ENCODE results near the gene EBNA1BP2.
"Not testable (repeated sequence)": the region's sequence is repeated elsewhere in the genome, so short reads cannot be mapped to it uniquely, and the experiment has no call there.

EBNA1BP2 gene

DNA sequence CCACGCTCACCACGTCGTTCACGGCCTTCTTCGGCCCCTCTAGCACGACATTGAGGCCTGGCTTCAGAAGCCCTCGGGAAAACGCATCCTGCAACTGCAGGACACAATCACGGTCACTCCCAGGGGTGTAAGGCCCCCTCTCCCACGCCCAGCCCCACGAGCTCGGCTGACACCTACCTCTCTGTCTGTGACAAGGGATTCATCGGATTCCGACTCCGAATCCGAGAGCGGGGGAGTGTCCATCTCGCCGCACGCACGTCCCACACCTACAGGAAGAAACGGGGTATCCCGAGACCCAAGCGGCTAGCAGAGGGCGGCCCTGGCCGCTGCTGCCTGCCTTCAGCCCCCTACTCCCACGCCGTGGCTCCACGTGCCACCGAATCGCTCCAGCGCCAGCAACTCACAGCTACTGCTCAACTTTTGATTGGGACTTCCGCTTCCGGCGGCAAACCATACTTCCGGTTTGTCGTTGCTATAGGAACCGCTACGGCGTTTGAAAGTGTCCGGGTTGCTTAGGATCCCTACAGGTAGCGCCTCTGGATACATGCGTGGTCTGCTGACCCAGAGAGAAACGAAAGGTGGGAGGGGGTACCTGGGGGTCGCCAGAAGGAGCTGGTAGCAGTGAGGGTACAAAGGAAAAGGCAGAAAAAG lies at the start of gene EBNA1BP2, which contains the start of gene CFAP57:
Gene EBNA1BP2, minus strand, starts transcription at position 415 of the 651 bp plus-strand sequence. Its CDS starts 172 bp downstream, at position 243.
Gene CFAP57, plus strand, starts transcription at position 455 of the 651 bp plus-strand sequence. CDS start 424 bp downstream, outside the sequence.
- DNase-seq (ENCODE audit: low read depth in 2 of 2) = peak; percentile 84 to 85

DNA sequence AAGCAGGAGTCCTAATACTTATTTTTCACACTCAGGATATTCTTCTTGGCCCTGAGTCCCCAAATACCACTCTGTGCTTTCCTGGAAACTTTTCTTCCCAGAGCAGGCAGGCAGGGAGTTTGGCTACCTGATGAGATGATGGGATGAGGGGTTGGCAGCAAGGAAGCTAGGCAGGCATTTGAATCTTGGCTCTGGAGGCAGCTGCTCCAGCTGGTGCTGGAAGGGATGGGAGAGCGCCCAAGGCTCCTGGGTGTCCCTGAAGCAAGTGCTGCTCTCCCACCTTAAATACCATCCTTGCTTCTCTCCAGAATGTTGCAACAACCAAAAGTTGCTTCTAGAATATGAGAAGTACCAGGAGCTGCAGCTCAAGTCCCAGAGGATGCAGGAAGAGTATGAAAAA lies 49.7 kb upstream of the EBNA1BP2 start:
- DNase-seq (ENCODE audit: low read depth in 2 of 2) = no peak

- no peak for DNase-seq (ENCODE audit: low read depth in 2 of 2)
Observed at GRCh38 chr1:43220905-43221778, 49.1 kb upstream of the EBNA1BP2 start.

DNA sequence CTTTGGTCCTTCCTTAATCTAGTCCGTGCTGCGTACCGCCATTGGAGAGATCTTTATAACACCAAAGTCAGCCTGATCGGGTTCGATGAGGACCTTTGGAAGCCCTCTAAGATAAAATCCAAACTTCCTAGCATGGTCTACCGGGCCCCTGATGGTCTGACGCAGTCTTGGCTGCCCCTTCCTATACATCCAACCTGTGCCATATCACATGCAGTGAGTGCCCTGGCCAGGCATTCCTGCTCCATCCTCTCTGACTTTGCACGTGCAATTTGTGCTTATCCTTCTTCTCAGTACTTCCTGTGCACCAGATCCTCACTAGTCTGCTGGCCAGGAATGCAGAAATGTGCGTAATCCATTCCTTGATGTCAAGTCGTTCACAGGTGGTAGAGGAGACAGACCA lies 45.7 kb upstream of the EBNA1BP2 start:
- DNase-seq (ENCODE audit: low read depth in 2 of 2) = no peak

GRCh38 chr1:43214501-43215444 lies 42.7 kb upstream of the EBNA1BP2 start:
- no peak for DNase-seq (ENCODE audit: low read depth in 2 of 2)

DNA sequence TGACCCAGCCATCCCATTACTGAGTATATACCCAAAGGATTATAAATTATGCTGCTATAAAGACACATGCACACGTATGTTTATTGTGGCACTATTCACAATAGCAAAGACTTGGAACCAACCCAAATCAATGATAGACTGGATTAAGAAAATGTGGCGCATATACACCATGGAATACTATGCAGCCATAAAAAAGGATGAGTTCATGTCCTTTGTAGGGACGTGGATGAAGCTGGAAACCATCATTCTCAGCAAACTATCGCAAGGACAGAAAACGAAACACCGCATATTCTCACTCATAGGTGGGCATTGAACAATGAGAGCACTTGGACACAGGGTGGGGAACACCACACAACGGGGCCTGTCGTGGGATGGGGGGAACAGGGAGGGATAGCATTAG lies 36.2 kb upstream of the EBNA1BP2 start:
- not testable (repeated sequence) for DNase-seq (ENCODE audit: low read depth in 2 of 2)

DNA sequence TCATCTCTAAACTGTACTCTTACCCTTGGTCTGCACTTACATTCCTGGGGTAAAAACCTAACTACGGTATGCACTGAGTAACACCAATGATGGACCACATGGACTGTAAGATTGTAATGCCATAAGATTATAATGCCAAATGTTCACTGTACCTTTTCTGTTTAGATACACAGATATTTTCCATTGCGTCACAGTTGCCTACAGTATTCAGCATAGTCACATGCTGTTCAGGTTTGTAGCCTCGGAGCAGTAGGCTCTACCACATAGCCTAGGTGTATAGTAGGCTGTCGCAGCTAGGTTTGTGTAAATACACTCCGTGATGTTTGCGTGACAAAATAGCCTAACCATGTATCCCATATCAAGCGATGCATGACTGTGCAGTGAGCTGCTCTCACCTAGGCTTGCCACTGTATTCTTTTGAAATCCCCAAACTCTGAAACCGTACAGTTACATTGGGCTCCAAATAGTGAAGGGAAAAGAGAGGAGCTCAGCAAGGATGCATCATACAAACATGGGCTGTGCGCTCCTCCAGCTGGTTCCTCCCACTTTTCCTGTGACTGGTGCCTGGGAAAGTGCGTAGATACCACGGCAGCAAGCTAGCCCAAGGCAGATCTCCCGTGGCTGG lies 35.3 kb upstream of the EBNA1BP2 start:
- no peak for DNase-seq (ENCODE audit: low read depth in 2 of 2)

DNA sequence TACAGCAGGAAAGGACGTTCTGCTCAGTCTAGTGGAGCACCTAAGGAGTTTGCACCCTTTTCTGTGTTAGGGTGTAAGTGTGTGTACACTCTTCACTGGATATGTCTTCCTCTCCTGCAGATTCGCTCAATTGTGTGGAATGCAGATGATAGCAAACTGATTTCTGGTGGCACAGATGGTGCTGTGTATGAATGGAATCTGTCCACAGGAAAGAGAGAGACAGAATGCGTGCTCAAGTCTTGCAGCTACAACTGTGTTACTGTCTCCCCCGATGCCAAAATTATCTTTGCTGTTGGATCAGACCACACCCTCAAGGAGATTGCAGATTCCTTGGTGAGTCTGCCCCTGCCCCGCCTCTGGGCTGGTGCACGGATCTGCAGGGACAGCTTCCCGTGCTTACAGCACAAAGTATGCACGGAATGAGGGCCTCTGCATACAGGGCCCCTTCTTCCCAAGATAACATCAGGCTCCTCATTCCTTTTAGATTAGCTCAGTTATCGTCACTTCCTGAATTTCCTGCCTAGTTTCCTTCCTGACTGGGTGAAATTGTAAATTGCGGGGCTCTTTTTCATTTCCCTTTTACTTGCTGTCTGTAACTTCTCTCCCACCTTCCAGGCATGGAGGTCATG lies 34.6 kb upstream of the EBNA1BP2 start:
- DNase-seq (ENCODE audit: low read depth in 2 of 2) = peak; percentile 96

DNA sequence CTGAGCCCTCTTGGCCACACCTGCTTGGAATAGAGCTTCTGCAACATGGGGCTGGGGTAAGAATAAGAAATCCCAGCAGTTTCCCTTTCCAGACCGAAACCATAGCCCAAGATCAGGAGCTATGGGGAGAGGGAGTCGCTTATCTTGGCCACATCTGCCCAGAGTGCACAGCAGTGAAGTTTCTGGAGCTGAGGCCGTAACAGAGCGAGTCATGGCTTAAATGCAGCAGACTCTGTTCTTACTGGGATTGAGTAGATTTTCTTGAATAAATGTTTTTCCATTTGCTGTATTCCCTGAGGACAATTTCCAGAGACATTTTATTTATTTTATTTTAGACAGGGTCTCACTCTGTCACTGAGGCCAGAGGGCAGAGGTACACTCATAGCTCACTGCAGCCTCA lies 33.6 kb upstream of the EBNA1BP2 start:
- peak in 1 of 2 experiments; percentile 17 for DNase-seq (ENCODE audit: low read depth in 2 of 2)

DNA sequence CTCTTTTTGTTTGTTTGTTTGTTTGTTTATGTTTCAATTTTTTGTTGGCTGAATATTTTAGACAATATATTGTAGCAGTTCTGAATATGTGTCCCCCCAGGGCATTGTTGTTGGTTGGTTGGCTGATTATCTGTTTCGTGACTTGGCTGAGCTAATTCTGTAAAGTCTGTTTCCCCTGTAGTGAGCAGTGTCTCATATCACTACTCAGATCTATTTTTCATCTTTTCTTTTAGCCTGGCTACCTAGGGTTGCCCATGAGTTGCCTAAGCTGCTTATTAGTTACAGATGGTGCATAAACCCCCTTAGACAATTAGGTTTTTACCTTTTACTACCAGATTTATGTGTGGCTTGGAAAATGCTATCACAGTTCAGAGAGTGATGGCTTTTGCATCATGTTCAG lies 32.3 kb upstream of the EBNA1BP2 start:
- DNase-seq (ENCODE audit: low read depth in 2 of 2) = no peak

DNA sequence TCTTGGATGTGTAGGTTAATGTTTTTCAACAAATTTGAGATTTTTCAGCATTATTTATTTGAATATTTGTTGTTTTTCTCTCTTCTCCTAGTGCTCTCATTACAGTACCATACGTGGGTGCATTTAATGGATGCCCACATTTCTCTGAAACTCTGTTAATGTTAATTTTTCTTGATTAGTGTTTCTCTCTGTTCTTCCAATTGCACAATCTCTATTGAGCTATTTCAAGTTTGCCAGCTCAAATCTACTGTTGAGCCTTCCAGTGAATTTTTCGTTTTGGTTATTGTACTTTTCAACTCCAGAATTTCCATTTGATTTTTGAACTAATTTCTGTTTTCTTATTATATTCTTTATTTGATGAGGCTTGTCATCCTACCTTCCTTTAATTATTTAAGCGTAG lies 31.8 kb upstream of the EBNA1BP2 start:
- no peak for DNase-seq (ENCODE audit: low read depth in 2 of 2)

GRCh38 chr1:43199093-43199726 lies 27.1 kb upstream of the EBNA1BP2 start:
- no peak for DNase-seq (ENCODE audit: low read depth in 2 of 2)

GRCh38 chr1:43197343-43198127 lies 25.4 kb upstream of the EBNA1BP2 start:
- no peak for DNase-seq (ENCODE audit: low read depth in 2 of 2)

GRCh38 chr1:43194509-43194908 lies 22.4 kb upstream of the EBNA1BP2 start:
- DNase-seq (ENCODE audit: low read depth in 2 of 2) = no peak

DNA sequence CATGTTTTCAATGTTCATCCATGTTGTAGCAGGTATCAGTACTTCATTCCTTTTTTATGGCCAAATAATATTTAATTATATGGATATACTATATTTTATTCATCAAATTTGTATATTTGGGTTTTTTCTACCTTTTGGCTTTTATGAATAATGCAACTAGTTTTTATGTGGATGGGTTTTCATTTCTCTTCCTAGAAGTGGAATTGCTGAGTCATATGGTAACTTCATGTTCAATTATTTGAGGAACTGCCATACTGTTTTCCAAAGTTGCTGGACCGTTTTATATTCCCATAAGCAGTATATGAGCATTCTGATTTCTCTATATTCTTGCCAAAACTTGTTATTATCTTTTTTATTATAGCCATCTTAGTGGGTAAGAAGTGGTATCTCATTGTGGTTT lies 16.0 kb upstream of the EBNA1BP2 start:
- no peak for DNase-seq (ENCODE audit: low read depth in 2 of 2)

GRCh38 chr1:43184995-43185394 lies 12.9 kb upstream of the EBNA1BP2 start:
- no peak for DNase-seq (ENCODE audit: low read depth in 2 of 2)

- DNase-seq (ENCODE audit: low read depth in 2 of 2) = no peak
Observed at GRCh38 chr1:43184388-43184787, 12.3 kb upstream of the EBNA1BP2 start.

GRCh38 chr1:43177691-43178090 lies 5.6 kb upstream of the EBNA1BP2 start:
- DNase-seq (ENCODE audit: low read depth in 2 of 2) = no peak

DNA sequence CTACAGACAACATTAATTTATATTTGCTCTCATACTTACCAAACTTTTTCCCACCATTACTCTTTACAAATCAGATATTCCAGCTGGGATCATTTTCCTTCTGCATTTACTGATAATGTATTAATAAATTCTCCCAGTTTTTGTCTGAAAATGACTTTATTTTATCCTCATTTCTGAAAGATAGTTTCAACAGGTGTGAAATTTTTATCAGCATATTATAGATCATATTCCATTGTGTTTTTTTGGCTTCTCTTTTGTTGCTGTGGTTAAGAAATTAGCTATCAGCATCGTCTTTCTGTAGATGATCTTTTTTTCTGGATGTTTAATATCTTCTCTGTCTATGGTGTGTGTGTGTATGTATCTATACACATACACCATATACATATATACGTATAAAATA lies 2.8 kb upstream of the EBNA1BP2 start:
- DNase-seq (ENCODE audit: low read depth in 2 of 2) = no peak
